ENCODE data around the gene SF3B6. TPM values are rescaled to one million over a fixed set of nuclear protein-coding genes. Genes with fewer than 3 reads are reported as not detected.

Gene SF3B6
- total and polyA plus RNA-seq, 2 experiments from 2014 or later = 140 to 565 TPM

DNA sequence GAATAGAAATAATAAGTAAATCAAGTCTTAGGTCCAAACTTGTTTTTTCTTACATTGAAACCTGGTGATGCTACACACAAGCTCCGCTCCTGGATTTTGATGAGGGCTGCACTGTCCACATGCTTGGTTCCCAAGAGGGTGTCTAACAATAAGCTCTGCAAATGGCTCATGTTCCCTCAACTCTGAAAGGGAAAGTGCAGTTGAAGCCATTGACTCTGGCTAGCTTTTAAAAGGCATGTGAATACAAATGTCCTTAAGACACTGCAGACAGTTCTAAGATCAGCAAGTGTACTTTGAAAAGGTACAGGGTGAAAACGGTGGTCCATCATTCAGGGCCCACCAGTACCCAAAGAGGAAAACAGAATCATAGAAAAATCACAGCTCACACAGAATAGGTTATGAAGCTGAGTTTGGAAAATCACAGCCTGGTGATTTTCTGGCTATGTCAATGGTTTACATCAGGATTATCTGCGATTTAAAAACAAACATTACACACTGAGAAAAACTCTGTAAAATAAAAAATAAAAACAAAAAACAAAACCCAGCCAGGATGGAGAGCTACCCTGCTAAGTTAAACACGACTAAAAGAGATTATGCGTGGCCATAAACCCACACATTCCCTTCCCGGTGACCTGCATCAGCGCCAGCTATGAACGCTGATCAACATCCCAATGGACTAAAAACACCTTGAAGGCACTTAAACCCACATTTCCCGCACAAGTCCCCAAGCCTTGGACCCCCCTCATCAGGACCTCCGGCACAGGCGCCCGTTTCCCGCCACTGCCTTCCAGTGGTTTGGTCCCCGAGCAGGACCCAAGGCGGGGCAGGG, 46.5 kb upstream of the SF3B6 start:
- no peaks in the 10 kb centered on the region for H3K36me3 ChIP-seq (ENCODE audit: insufficient read depth)
- no peaks in the 10 kb centered on the region for H3K79me2 ChIP-seq (replicated peaks; ENCODE audit: insufficient read depth)
- H4K20me1 ChIP-seq (replicated peaks; ENCODE audit: insufficient read depth) = no peaks in the 10 kb centered on the region
- H3F3A ChIP-seq (replicated peaks; ENCODE audit: low read depth) = no peaks in the 10 kb centered on the region
- H3K27ac ChIP-seq (ENCODE audit: low read depth) = no peak overlapping the region
- TF ChIP-seq EZH2 (IDR thresholded peaks at IDR 0.05; ENCODE audit: low read depth, unreplicated experiment) (no peak), ETS1 (IDR thresholded peaks at IDR 0.05) (no peak), EZH2phosphoT487 (IDR thresholded peaks at IDR 0.05; ENCODE audit: unreplicated experiment) (no peak), REST (IDR thresholded peaks at IDR 0.05; ENCODE audit: unreplicated experiment) (no peak), NANOG (IDR thresholded peaks at IDR 0.05; ENCODE audit: borderline replicate concordance) (no peak), POLR2AphosphoS5 (IDR thresholded peaks at IDR 0.05; ENCODE audit: low read depth) (no peak), ZNF331 (CRISPR knock-in tag; IDR thresholded peaks at IDR 0.05; ENCODE audit: low read depth) (no peak), CREB1 (CRISPR knock-in tag; IDR thresholded peaks at IDR 0.05; ENCODE audit: low read depth) (no peak), STAT1 (IDR thresholded peaks at IDR 0.05; ENCODE audit: unreplicated experiment) (no peak), ZNF114 (CRISPR knock-in tag; IDR thresholded peaks at IDR 0.05) (no peak), JUNB (IDR thresholded peaks at IDR 0.05; ENCODE audit: unreplicated experiment) (no peak)
- TF ChIP-seq, protein P1, sequence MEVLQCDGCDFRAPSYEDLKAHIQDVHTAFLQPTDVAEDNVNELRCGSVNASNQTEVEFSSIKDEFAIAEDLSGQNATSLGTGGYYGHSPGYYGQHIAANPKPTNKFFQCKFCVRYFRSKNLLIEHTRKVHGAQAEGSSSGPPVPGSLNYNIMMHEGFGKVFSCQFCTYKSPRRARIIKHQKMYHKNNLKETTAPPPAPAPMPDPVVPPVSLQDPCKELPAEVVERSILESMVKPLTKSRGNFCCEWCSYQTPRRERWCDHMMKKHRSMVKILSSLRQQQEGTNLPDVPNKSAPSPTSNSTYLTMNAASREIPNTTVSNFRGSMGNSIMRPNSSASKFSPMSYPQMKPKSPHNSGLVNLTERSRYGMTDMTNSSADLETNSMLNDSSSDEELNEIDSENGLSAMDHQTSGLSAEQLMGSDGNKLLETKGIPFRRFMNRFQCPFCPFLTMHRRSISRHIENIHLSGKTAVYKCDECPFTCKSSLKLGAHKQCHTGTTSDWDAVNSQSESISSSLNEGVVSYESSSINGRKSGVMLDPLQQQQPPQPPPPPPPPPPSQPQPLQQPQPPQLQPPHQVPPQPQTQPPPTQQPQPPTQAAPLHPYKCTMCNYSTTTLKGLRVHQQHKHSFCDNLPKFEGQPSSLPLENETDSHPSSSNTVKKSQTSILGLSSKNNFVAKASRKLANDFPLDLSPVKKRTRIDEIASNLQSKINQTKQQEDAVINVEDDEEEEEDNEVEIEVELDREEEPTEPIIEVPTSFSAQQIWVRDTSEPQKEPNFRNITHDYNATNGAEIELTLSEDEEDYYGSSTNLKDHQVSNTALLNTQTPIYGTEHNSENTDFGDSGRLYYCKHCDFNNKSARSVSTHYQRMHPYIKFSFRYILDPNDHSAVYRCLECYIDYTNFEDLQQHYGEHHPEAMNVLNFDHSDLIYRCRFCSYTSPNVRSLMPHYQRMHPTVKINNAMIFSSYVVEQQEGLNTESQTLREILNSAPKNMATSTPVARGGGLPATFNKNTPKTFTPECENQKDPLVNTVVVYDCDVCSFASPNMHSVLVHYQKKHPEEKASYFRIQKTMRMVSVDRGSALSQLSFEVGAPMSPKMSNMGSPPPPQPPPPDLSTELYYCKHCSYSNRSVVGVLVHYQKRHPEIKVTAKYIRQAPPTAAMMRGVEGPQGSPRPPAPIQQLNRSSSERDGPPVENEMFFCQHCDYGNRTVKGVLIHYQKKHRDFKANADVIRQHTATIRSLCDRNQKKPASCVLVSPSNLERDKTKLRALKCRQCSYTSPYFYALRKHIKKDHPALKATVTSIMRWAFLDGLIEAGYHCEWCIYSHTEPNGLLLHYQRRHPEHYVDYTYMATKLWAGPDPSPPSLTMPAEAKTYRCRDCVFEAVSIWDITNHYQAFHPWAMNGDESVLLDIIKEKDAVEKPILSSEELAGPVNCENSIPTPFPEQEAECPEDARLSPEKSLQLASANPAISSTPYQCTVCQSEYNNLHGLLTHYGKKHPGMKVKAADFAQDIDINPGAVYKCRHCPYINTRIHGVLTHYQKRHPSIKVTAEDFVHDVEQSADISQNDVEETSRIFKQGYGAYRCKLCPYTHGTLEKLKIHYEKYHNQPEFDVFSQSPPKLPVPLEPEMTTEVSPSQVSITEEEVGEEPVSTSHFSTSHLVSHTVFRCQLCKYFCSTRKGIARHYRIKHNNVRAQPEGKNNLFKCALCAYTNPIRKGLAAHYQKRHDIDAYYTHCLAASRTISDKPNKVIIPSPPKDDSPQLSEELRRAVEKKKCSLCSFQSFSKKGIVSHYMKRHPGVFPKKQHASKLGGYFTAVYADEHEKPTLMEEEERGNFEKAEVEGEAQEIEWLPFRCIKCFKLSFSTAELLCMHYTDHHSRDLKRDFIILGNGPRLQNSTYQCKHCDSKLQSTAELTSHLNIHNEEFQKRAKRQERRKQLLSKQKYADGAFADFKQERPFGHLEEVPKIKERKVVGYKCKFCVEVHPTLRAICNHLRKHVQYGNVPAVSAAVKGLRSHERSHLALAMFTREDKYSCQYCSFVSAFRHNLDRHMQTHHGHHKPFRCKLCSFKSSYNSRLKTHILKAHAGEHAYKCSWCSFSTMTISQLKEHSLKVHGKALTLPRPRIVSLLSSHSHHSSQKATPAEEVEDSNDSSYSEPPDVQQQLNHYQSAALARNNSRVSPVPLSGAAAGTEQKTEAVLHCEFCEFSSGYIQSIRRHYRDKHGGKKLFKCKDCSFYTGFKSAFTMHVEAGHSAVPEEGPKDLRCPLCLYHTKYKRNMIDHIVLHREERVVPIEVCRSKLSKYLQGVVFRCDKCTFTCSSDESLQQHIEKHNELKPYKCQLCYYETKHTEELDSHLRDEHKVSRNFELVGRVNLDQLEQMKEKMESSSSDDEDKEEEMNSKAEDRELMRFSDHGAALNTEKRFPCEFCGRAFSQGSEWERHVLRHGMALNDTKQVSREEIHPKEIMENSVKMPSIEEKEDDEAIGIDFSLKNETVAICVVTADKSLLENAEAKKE (CRISPR knock-in tag; IDR thresholded peaks at IDR 0.05) = no peak
- TF ChIP-seq, protein P2, sequence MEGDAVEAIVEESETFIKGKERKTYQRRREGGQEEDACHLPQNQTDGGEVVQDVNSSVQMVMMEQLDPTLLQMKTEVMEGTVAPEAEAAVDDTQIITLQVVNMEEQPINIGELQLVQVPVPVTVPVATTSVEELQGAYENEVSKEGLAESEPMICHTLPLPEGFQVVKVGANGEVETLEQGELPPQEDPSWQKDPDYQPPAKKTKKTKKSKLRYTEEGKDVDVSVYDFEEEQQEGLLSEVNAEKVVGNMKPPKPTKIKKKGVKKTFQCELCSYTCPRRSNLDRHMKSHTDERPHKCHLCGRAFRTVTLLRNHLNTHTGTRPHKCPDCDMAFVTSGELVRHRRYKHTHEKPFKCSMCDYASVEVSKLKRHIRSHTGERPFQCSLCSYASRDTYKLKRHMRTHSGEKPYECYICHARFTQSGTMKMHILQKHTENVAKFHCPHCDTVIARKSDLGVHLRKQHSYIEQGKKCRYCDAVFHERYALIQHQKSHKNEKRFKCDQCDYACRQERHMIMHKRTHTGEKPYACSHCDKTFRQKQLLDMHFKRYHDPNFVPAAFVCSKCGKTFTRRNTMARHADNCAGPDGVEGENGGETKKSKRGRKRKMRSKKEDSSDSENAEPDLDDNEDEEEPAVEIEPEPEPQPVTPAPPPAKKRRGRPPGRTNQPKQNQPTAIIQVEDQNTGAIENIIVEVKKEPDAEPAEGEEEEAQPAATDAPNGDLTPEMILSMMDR (conservative IDR thresholded peaks at IDR 0.05; ENCODE audit: low read depth in 2 of 2) = no peak
- ATAC-seq (peak; percentile 70), DNase-seq (ENCODE audit: low spot score) (peak; percentile 72)
- H3K9me2 ChIP-seq (ENCODE audit: insufficient read depth) = no peaks in the 10 kb centered on the region
- peaks cover 2% of the 10 kb centered on the region for H3K27me3 Mint-ChIP-seq (ENCODE audit: insufficient read depth, low read depth, poor library complexity)
- no peaks in the 10 kb centered on the region for H3K36me3 Mint-ChIP-seq (ENCODE audit: low read depth)
- no peak overlapping the region for H3K27ac Mint-ChIP-seq
- peak overlapping the region; percentile 96 for H2AFZ ChIP-seq
- H3K4me1 ChIP-seq (ENCODE audit: insufficient read depth) = peaks cover 24% of the 10 kb centered on the region
- H3K4me3 Mint-ChIP-seq = peak overlapping the region; percentile 78
- peak overlapping the region; percentile 89 for H3K4me2 ChIP-seq
- H3K27me3 ChIP-seq (ENCODE audit: insufficient read depth) = peaks cover 11% of the 10 kb centered on the region
- H3K4me1 Mint-ChIP-seq = peaks cover 23% of the 10 kb centered on the region
- no peaks in the 10 kb centered on the region for H3K9me3 Mint-ChIP-seq
- peak overlapping the region; percentile 64 for H3K4me3 ChIP-seq
